ENCODE results near the gene WASF2.

- no peak for TF ChIP-seq CTCF (IDR thresholded peaks at IDR 0.05)
- no peak for TF ChIP-seq ZFX (IDR thresholded peaks at IDR 0.05; ENCODE audit: borderline replicate concordance)
These were observed 108.9 kb downstream of the WASF2 start for GRCh38 chr1:27380766-27381733.
